ENCODE data around the gene EEIG2.

The EEIG2 gene

GRCh38 chr1:108551137-108551862 is 8.6 kb upstream of the EEIG2 start:
- TF ChIP-seq, protein P1, sequence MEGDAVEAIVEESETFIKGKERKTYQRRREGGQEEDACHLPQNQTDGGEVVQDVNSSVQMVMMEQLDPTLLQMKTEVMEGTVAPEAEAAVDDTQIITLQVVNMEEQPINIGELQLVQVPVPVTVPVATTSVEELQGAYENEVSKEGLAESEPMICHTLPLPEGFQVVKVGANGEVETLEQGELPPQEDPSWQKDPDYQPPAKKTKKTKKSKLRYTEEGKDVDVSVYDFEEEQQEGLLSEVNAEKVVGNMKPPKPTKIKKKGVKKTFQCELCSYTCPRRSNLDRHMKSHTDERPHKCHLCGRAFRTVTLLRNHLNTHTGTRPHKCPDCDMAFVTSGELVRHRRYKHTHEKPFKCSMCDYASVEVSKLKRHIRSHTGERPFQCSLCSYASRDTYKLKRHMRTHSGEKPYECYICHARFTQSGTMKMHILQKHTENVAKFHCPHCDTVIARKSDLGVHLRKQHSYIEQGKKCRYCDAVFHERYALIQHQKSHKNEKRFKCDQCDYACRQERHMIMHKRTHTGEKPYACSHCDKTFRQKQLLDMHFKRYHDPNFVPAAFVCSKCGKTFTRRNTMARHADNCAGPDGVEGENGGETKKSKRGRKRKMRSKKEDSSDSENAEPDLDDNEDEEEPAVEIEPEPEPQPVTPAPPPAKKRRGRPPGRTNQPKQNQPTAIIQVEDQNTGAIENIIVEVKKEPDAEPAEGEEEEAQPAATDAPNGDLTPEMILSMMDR (IDR thresholded peaks at IDR 0.05; ENCODE audit: low read depth, low read length): no peak
- H3K4me3 ChIP-seq (ENCODE audit: low read depth, low read length): no peak overlapping the region
- in situ Hi-C loops (cut with HindIII; ENCODE audit: low sequenced_read_pairs): no loop called here
- no peak for DNase-seq (ENCODE audit: low read depth, low spot score)

DNA sequence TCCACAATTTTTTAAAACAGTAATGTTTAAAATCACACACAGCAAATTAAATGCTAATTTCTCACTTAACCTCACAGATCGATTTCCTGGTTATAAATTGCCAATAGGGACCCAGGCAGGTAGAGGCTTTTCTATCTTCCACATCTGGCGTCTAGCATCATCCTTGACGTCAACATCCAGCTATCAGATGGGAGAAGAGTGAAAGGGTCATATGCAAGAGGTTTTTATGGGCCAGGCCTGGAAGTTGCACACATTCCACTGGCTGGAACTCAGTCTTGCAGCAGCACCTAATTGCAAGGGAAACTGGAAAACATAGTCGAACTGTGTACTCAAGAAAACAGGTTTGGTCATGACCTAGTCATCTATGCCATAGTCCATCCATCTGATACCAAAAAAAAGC is 6.0 kb upstream of the EEIG2 start:
- H3K4me3 ChIP-seq (ENCODE audit: low read depth, low read length): no peak overlapping the region
- in situ Hi-C loops (cut with HindIII; ENCODE audit: low sequenced_read_pairs): no loop called here
- TF ChIP-seq, protein P1 (IDR thresholded peaks at IDR 0.05; ENCODE audit: low read depth, low read length): no peak
- no peak for DNase-seq (ENCODE audit: low read depth, low spot score)

GRCh38 chr1:108554682-108555427 is 5.0 kb upstream of the EEIG2 start:
- H3K4me3 ChIP-seq (ENCODE audit: low read depth, low read length): no peak overlapping the region
- no peak for DNase-seq (ENCODE audit: low read depth, low spot score)
- in situ Hi-C loops (cut with HindIII; ENCODE audit: low sequenced_read_pairs): no loop called here
- TF ChIP-seq, protein P1 (IDR thresholded peaks at IDR 0.05; ENCODE audit: low read depth, low read length): no peak

GRCh38 chr1:108556066-108556465 is 3.8 kb upstream of the EEIG2 start:
- DNase-seq (ENCODE audit: low read depth, low spot score): no peak
- TF ChIP-seq, protein P1 (IDR thresholded peaks at IDR 0.05; ENCODE audit: low read depth, low read length): no peak
- in situ Hi-C loops (cut with HindIII; ENCODE audit: low sequenced_read_pairs): no loop called here
- H3K4me3 ChIP-seq (ENCODE audit: low read depth, low read length): no peak overlapping the region

- in situ Hi-C loops (cut with HindIII; ENCODE audit: low sequenced_read_pairs): no loop called here
- TF ChIP-seq, protein P1 (IDR thresholded peaks at IDR 0.05; ENCODE audit: low read depth, low read length): no peak
- no peak for DNase-seq (ENCODE audit: low read depth, low spot score)
- no peak overlapping the region for H3K4me3 ChIP-seq (ENCODE audit: low read depth, low read length)
These were observed 3.4 kb upstream of the EEIG2 start for GRCh38 chr1:108556499-108556898.

GRCh38 chr1:108557296-108557695 is 2.6 kb upstream of the EEIG2 start:
- H3K4me3 ChIP-seq (ENCODE audit: low read depth, low read length): no peak overlapping the region
- in situ Hi-C loops (cut with HindIII; ENCODE audit: low sequenced_read_pairs): no loop called here
- no peak for DNase-seq (ENCODE audit: low read depth, low spot score)
- TF ChIP-seq, protein P1 (IDR thresholded peaks at IDR 0.05; ENCODE audit: low read depth, low read length): no peak

Data from astrocyte of the spinal cord (primary cell).